A549 treated with Mapracorat at 1 μM for 4 hours (cell line): Measurements from ENCODE around the gene ANKFN1. TPM values are rescaled to one million over a fixed set of nuclear protein-coding genes. Genes with fewer than 3 reads are reported as not detected.

Source experiments
- total RNA-seq: library from RNA; stranded (reverse); fragments of 200-300 nt; extraction: Qiagen RNA extraction; gene quantifications from 5 replicates; pipeline ENCODE4 v1.2.3, GENCODE V29; 2022

Gene ANKFN1
- not detected in 5 replicates for total RNA-seq

GRCh38 chr17:56152874-56153602 is at the start of gene ANKFN1:
ANKFN1 (plus strand) TSS chr17:56153475; CDS start chr17:56212668, 59,193 bp downstream.

